H1 (cell line): ENCODE results near the gene SCAPER. TPM values are rescaled to one million over a fixed set of nuclear protein-coding genes. Genes with fewer than 3 reads are reported as not detected.
A peak's percentile ranks its signal among the peaks of the same experiment; 100 is the strongest.

Experiments used
- CTCF ChIA-PET: fragments of 300-600 bp; sonication (Branson Sonifier 250); formaldehyde crosslinking; loops from one replicate; lab custom pipeline; 2021; ENCODE audit not compliant: partially characterized antibody; lab: Charles Lee
- POLR2A ChIA-PET: fragments of 300-600 bp; sonication (Branson Sonifier 250); formaldehyde crosslinking; loops from one replicate; lab custom pipeline; 2021; ENCODE audit warnings: inconsistent platforms; ENCODE audit not compliant: partially characterized antibody; lab: Charles Lee
- DNase-seq, 2 experiments: peaks; one replicate each; pipeline versions ENCODE4 v3.0.0 to v3.0.0-alpha.2; 2010 to 2022; ENCODE audit warnings: low spot score in 2 of 2, low read depth in 1 of 2, mixed read lengths in 1 of 2
- FAIRE-seq: peaks from 2 replicates; lab custom pipeline; 2011; peaks lifted over from hg19 to GRCh38; lab: Jason Lieb, UNC
- H2AFZ ChIP-seq: 2 replicates; pipeline ENCODE4 v1.8.1; 2012; ENCODE audit warnings: low read length, inconsistent platforms
- H2AK5ac ChIP-seq: 2 replicates; pipeline ENCODE4 v1.6.1; 2013; ENCODE audit warnings: low read depth, low read length
- H2BK120ac ChIP-seq: replicated peaks from 2 replicates; pipeline ENCODE3; 2013; ENCODE audit warnings: low read depth, low read length, inconsistent platforms
- H2BK12ac ChIP-seq: 2 replicates; pipeline ENCODE4 v1.6.1; 2013; ENCODE audit warnings: low read depth, low read length
- H2BK15ac ChIP-seq: 2 replicates; pipeline ENCODE4 v1.6.1; 2013; ENCODE audit warnings: low read length
- H2BK20ac ChIP-seq: 2 replicates; pipeline ENCODE4 v1.6.1; 2013; ENCODE audit warnings: low read length
- H2BK5ac ChIP-seq: 2 replicates; pipeline ENCODE4 v1.6.1; 2013; ENCODE audit warnings: low read depth, low read length
- H3K14ac ChIP-seq: 2 replicates; pipeline ENCODE4 v1.6.1; 2013; ENCODE audit warnings: inconsistent platforms; ENCODE audit not compliant: insufficient read length
- H3K18ac ChIP-seq: 2 replicates; pipeline ENCODE4 v1.6.1; 2013; ENCODE audit warnings: low read length; ENCODE audit errors: extremely low read depth
- H3K23ac ChIP-seq: 2 replicates; pipeline ENCODE4 v1.6.1; 2013; ENCODE audit warnings: inconsistent platforms; ENCODE audit not compliant: insufficient read length
- H3K23me2 ChIP-seq: 2 replicates; pipeline ENCODE4 v1.6.1; 2013; ENCODE audit warnings: low read depth, low read length
- H3K27ac ChIP-seq: 2 replicates; pipeline ENCODE4 v1.6.1; 2011; ENCODE audit warnings: low read depth, low read length, inconsistent platforms
- H3K27me3 ChIP-seq, 4 experiments: replicated peaks in 1 of 4; 1 replicate in 1 of 4; 2 replicates in 3 of 4; pipeline versions ENCODE4 v1.6.1 to v1.8.1; 2011 to 2013; ENCODE audit warnings: low read length in 3 of 4, mild to moderate bottlenecking in 3 of 4, inconsistent platforms in 2 of 4, mixed read lengths in 2 of 4, moderate library complexity in 1 of 4; ENCODE audit not compliant: control insufficient read depth in 3 of 4, insufficient read depth in 3 of 4; ENCODE audit errors: extremely low read depth in 1 of 4
- H3K36me3 ChIP-seq, 4 experiments: 2 replicates each; pipeline versions ENCODE4 v1.6.1 to v1.8.1; 2011 to 2013; ENCODE audit warnings: mild to moderate bottlenecking in 4 of 4, low read length in 3 of 4, moderate library complexity in 2 of 4, control low read depth in 1 of 4, inconsistent platforms in 1 of 4; ENCODE audit not compliant: insufficient read depth in 4 of 4, control insufficient read depth in 2 of 4
- H3K4ac ChIP-seq: replicated peaks from 2 replicates; pipeline ENCODE3; 2013; ENCODE audit warnings: low read length, low read depth, mixed read lengths, inconsistent platforms; ENCODE audit not compliant: insufficient read length
- H3K4me1 ChIP-seq, 4 experiments: replicated peaks in 1 of 4; 1 replicate in 1 of 4; 2 replicates in 3 of 4; pipeline versions ENCODE4 v1.6.1 to v1.8.1; 2011 to 2013; ENCODE audit warnings: low read length in 3 of 4, inconsistent platforms in 2 of 4, mixed read lengths in 1 of 4; ENCODE audit not compliant: insufficient read depth in 4 of 4, control insufficient read depth in 3 of 4
- H3K4me2 ChIP-seq, 2 experiments: 2 replicates each; pipeline versions ENCODE4 v1.6.1 to v1.8.1; 2011 to 2013; ENCODE audit warnings: low read depth in 2 of 2, low read length in 2 of 2, control low read depth in 1 of 2, inconsistent platforms in 1 of 2, mild to moderate bottlenecking in 1 of 2; ENCODE audit not compliant: insufficient read depth in 1 of 2
- H3K4me3 ChIP-seq, 4 experiments: fragments of 200-600, 300-600 bp in 1 of 4; sonication (generic), shearing (Covaris generic), sonication (Bioruptor Twin) in 1 of 4; 2 replicates each; pipeline versions ENCODE4 v1.5.1 to v1.8.1; 2011 to 2016; ENCODE audit warnings: low read length in 4 of 4, low read depth in 3 of 4, control low read depth in 2 of 4, inconsistent platforms in 2 of 4, mild to moderate bottlenecking in 2 of 4, mixed read lengths in 1 of 4, moderate library complexity in 1 of 4; ENCODE audit not compliant: insufficient read depth in 2 of 4; ENCODE audit errors: extremely low read depth in 1 of 4
- H3K56ac ChIP-seq: replicated peaks from 2 replicates; pipeline ENCODE3; 2013; ENCODE audit warnings: low read depth, mild to moderate bottlenecking, mixed read lengths, low read length, inconsistent platforms; ENCODE audit not compliant: insufficient read length
- H3K79me1 ChIP-seq: 2 replicates; pipeline ENCODE4 v1.6.1; 2013; ENCODE audit warnings: low read depth, low read length, control low read depth
- H3K79me2 ChIP-seq, 2 experiments: 2 replicates each; pipeline versions ENCODE4 v1.6.1 to v1.8.1; 2012 to 2013; ENCODE audit warnings: low read length in 2 of 2, mild to moderate bottlenecking in 2 of 2, inconsistent platforms in 1 of 2; ENCODE audit not compliant: insufficient read depth in 2 of 2, control insufficient read depth in 1 of 2
- H3K9ac ChIP-seq, 4 experiments: replicated peaks in 1 of 4; 1 replicate in 1 of 4; 2 replicates in 3 of 4; pipeline versions ENCODE4 v1.6.1 to v1.8.1; 2011 to 2013; ENCODE audit warnings: low read depth in 3 of 4, low read length in 3 of 4, control low read depth in 2 of 4, mild to moderate bottlenecking in 2 of 4, moderate library complexity in 2 of 4, inconsistent platforms in 1 of 4; ENCODE audit errors: extremely low read depth in 1 of 4
- H3K9me3 ChIP-seq, 2 experiments: 2 replicates each; pipeline versions ENCODE4 v1.6.1 to v1.8.1; 2012 to 2013; ENCODE audit warnings: mild to moderate bottlenecking in 2 of 2, moderate library complexity in 2 of 2, control low read depth in 1 of 2, inconsistent platforms in 1 of 2, low read depth in 1 of 2, low read length in 1 of 2, mixed read lengths in 1 of 2; ENCODE audit not compliant: insufficient read depth in 2 of 2
- H4K20me1 ChIP-seq, 2 experiments: replicated peaks in 1 of 2; 2 replicates each; pipeline versions ENCODE3 to v1.8.1; 2011 to 2013; ENCODE audit warnings: inconsistent platforms in 2 of 2, low read length in 2 of 2, mild to moderate bottlenecking in 1 of 2; ENCODE audit not compliant: insufficient read depth in 2 of 2, control insufficient read depth in 1 of 2
- H4K5ac ChIP-seq: 2 replicates; pipeline ENCODE4 v1.6.1; 2013; ENCODE audit warnings: low read length, low read depth, mixed read lengths, inconsistent platforms; ENCODE audit not compliant: insufficient read length
- H4K8ac ChIP-seq: 2 replicates; pipeline ENCODE4 v1.8.0; 2013; ENCODE audit warnings: mild to moderate bottlenecking, moderate library complexity, low read length, inconsistent platforms; ENCODE audit not compliant: insufficient read depth; ENCODE audit errors: extremely low read depth
- H4K91ac ChIP-seq: replicated peaks from 2 replicates; pipeline ENCODE3; 2013; ENCODE audit warnings: low read length, mixed read lengths, inconsistent platforms; ENCODE audit not compliant: insufficient read length
- JUN ChIP-seq: IDR thresholded peaks from 2 replicates; pipeline ENCODE4 v1.6.1; 2011; ENCODE audit warnings: low read depth, mild to moderate bottlenecking, improper control_type of control experiment, low read length
- WGBS, 2 experiments: shearing (Covaris generic) in 1 of 2; methylation state at CpG; one replicate each; pipeline versions ENCODE4 v1.1.6 to v1.1.7; 2013 to 2015; ENCODE audit warnings: low lambda C conversion rate in 2 of 2, mixed read lengths in 2 of 2, inconsistent platforms in 1 of 2, low coverage in 1 of 2, missing lambda C conversion rate in 1 of 2; ENCODE audit not compliant: insufficient replicate concordance in 2 of 2, insufficient coverage in 1 of 2, insufficient read length in 1 of 2; ENCODE audit errors: extremely low coverage in 1 of 2, missing lambda C conversion rate in 1 of 2; 5-methylcytosine and 5-hydroxymethylcytosine counted together
- polyA plus RNA-seq, 7 experiments: library from polyadenylated mRNA; depleted of rRNA in 3 of 7; stranded (reverse) in 5 of 7; unstranded in 2 of 7; fragments of >200 nt in 5 of 7; fragments of 200-250 nt in 2 of 7; gene quantifications; 1 replicate in 5 of 7; 2 replicates in 1 of 7; 4 replicates in 1 of 7; pipeline versions ENCODE4 v1.2.1 to v1.2.3, GENCODE V29; 2011 to 2013; ENCODE audit warnings: missing spikeins in 2 of 7, mixed read lengths in 2 of 7
- total RNA-seq: library from RNA; stranded (reverse); fragmentation: NEBNext Ultra II Directional; extraction: Animal tissue kit (Norgen Biotek cat#: 25700); gene quantifications from 2 replicates; pipeline ENCODE4 v1.2.1, GENCODE V29; 2021

SCAPER gene
- total and polyA plus RNA-seq, 2 of the 8 experiments (the other 6 are each of a cell fraction or from before 2014, with no cell fraction given), result 1.6 to 6.8 TPM

DNA sequence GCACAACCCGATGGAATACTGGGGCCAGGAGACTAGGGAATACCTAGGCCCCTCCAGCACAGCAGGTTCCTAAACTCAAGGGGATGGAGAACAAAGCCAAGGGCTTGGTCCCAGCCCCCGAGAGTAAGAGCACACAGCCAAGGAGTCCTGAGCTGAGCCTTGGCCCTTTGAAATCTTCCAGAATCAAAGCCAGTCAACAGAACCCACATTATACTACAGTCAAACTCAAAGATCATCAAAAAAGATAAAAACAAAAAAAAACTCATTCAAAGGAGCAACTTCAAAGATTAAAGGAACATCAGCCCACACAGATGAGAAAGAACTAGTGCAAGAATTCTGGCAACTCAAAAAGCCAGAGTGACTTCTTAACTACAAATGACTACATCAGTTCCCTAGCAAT is 351.6 kb downstream of the SCAPER start:
- Histone ChIP-seq H2BK120ac (no peak overlapping the region), H4K20me1 (peaks cover 0 to 2% of the 10 kb centered on the region in 2 experiments), H3K23ac (no peak overlapping the region), H2BK5ac (no peak overlapping the region), H3K14ac (no peak overlapping the region), H3K9me3 (0 out of 4 replicates have a peak, but pooled peaks cover 0 to 3% of the 10 kb centered on the region in 2 experiments), H2AFZ (no peak overlapping the region), H3K4me3 (no peak overlapping the region), H3K79me2 (no peaks in the 10 kb centered on the region), H3K23me2 (no peaks in the 10 kb centered on the region), H2BK15ac (no peak overlapping the region), H3K27me3 (no peaks in the 10 kb centered on the region), H3K4me1 (peaks cover 0 to 4% (median 0%) of the 10 kb centered on the region in 4 experiments; a peak in 1 of 7 replicates), H3K9ac (no peak overlapping the region), H4K5ac (no peak overlapping the region), H3K56ac (no peak overlapping the region), H4K8ac (no peak overlapping the region), H3K79me1 (no peaks in the 10 kb centered on the region), H3K4me2 (no peak overlapping the region), H3K18ac (no peak overlapping the region), H2BK12ac (0 out of 2 replicates have a peak overlapping the region, but pooled peaks have one; percentile 17), H2BK20ac (no peak overlapping the region), H2AK5ac (no peak overlapping the region), H3K4ac (no peak overlapping the region), H4K91ac (no peak overlapping the region), H3K36me3 (no peaks in the 10 kb centered on the region), H3K27ac (no peak overlapping the region)
- FAIRE-seq, result no peak
- ChIA-PET POLR2A (no interaction called here), CTCF (no interaction called here)
- no peak for TF ChIP-seq JUN
- no peak for DNase-seq
- WGBS, 2 experiments, result 89% methylated on average over 2 of the region's 2 CpGs; no CpG with 5 or more reads in 1 of the 2 experiments
